HL-60/S4 treated with phorbol 12-myristate 13-acetate at 8.2 ng/mL for 4 days and 3 days (cell line): ENCODE results near the gene PSORS1C1.

ENCODE experiments used
- in situ Hi-C: fragments of 300-500 bp; cut with MboI; formaldehyde crosslinking; loops from 2 replicates; pipeline ENCODE4 v1.15.0; 2022; ENCODE audit warnings: low sequenced_read_pairs

PSORS1C1 gene

GRCh38 chr6:31122791-31123706, 8.4 kb downstream of the PSORS1C1 start:
- in situ Hi-C loops = no loop called here

- in situ Hi-C loops = no loop called here
Measured at GRCh38 chr6:31125162-31125561, 10.6 kb downstream of the PSORS1C1 start.

- in situ Hi-C loops = no loop called here
Measured at GRCh38 chr6:31125586-31126363, 11.2 kb downstream of the PSORS1C1 start.

GRCh38 chr6:31126396-31127175, 12.0 kb downstream of the PSORS1C1 start:
- in situ Hi-C loops = no loop called here

- in situ Hi-C loops = no loop called here
Measured at GRCh38 chr6:31128093-31128676, 13.6 kb downstream of the PSORS1C1 start.

DNA sequence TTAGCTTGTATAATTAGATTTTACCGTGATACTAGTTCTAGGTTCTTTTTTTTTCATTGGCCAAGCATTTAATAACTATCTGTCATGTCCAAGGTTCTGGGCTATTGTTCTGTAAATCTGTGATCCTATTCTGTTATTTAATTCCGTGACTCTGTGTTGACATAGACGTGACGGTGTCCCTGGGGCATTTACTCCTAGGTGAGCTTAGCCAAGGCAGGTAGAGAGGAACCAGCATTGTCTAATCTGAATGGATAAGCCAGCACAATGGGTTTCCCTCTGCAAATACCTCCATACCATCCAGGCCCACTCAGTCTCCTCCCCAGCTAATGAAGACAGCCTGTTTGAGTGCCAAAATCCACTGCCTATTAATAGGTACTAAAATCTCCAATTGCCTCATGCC, 14.5 kb downstream of the PSORS1C1 start:
- in situ Hi-C loops = no loop called here

DNA sequence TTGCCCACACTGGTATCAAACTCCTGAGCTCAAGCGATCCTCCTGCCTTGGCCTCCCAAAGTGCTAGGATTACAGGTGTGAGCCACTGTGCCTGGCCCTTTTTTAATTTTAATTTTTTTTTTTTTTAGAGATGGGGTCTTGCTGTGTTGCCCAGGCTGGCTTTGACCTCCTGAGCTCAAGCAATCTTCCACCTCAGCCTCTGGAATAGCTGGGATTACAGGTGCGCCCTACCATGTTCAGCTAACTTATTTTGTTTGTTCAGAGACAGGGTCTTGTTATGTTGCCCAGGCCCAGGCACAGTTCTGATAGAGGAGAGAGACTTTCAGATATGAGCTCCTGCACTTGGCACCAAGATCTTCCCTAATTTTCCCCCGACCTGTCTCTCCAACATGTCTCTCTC, 16.2 kb downstream of the PSORS1C1 start:
- in situ Hi-C loops = no loop called here

GRCh38 chr6:31131595-31131994, 17.0 kb downstream of the PSORS1C1 start:
- in situ Hi-C loops = no loop called here

DNA sequence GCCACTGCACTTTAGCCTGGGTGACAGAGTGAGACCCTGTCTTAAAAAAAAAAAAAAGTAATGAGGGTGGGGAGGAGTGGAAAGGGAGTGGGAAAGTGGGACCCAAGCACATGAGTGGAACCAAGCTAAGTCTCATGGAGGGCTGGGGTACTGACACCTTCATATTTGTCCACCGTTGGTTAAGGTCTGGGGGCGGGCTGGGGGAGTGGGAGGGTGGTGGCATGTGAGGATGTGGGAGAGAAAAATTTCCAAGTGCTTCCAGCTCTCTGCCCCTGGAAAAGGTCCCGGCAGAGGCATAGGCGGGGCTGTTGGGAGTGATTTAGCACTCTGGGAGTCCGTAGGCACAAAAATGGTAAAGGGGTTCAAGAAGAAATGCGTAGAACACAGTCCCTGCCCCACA, 18.2 kb downstream of the PSORS1C1 start:
- in situ Hi-C loops = no loop called here

DNA sequence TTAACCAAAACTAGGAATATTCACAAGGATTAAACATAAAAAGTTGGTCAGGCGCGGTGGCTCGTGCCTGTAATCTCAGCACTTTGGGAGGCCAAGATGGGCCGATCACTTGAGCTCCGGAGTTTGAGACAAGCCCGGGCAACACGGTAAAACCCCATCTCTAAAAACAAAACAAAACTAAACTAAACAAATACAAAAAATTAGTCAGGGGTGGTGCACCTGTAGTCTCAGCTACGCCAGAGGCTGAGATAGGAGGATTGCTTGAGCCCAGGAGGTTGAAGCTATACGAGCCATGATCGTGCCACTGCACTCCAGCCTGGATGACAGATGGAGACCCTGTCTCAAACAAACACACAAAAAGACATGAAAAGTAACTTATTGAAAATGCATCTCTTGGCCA, 21.1 kb downstream of the PSORS1C1 start:
- in situ Hi-C loops = no loop called here

DNA sequence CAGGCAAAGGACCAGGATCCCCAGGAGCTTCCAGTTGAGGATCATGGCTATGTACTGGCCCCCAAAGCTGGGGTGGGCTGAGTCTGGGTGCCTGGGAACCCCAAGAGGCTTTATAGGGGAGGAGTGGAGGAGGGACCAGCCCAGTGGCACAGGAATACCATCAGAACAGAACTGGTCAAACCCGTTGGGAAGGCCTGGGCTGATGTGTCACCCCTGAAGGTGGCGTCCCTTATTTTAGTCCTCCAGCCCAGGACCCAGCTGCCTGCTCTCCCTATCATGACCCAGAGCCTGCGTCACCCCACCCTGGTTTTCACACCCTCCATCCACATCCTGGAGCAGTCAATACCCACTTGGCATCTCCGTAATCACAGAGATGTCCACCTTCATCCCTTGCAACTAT, 24.4 kb downstream of the PSORS1C1 start, which contains the start of gene PSORS1C2:
Gene PSORS1C2, minus strand, starts transcription at position 85 of the 400 bp plus-strand sequence. Its CDS starts 40 bp downstream, at position 45.
- in situ Hi-C loops = no loop called here

DNA sequence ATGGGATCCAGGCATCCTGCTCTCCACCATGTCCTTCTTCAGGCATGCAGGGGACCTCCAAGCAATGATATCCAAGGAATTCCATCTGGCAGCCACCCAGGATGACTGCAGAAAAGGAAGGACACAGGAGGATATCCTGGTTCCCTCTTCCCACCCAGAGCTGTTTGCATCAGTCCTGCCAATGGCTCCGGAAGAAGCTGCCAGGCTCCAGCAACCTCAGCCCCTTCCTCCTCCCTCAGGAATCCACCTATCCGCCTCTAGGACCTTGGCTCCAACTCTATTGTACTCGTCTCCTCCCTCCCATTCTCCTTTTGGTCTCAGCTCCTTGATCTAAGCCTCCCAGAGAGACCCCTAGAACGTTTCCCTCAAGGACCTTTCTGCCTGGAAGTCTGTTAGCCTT, 25.0 kb downstream of the PSORS1C1 start:
- in situ Hi-C loops = no loop called here

DNA sequence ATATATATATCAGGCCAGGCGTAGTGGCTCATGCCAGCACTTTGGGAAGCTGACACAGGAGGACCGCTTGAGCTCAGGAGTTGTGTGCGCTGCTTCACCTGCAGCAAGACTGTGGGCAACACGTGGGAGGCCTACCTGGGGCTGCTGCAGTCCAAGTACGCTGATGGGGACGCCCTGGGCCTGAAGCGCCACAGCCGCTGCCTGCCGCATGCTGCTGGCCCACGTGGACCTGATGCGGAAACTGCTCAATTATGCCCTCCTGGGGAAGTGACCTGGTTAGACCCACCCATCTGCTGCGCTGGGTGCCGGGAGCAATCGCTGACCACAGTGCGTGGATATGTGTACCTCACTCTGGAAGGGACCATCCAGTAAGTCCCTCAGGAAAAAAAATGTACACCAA, 26.0 kb downstream of the PSORS1C1 start:
- in situ Hi-C loops = no loop called here

- in situ Hi-C loops = no loop called here
Measured at GRCh38 chr6:31142361-31142761, 27.8 kb downstream of the PSORS1C1 start.

GRCh38 chr6:31143148-31143547, 28.5 kb downstream of the PSORS1C1 start:
- in situ Hi-C loops = no loop called here

- in situ Hi-C loops = no loop called here
Measured at GRCh38 chr6:31144296-31144969, 29.8 kb downstream of the PSORS1C1 start.

GRCh38 chr6:31144970-31145340, 30.4 kb downstream of the PSORS1C1 start:
- in situ Hi-C loops = no loop called here

DNA sequence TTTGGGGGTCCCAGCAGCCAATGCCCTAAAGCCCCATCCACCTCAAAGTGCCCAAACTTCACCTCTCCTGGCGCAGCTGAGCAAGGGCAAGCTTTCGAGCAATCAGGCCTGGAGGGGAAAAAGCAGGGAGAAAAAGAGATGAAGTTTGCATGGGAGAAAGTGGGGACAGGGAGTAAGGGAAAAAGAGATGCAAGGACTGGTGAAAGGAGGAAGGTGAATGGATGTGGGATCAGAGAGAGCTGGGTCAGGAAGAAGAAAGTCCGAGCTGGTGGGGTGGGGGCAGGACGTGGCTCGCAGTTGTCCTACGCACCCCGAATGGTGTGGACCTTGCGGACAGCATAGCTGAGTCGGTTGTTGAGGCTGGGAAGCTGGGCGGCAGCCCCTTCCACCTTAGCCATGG, 30.8 kb downstream of the PSORS1C1 start:
- in situ Hi-C loops = no loop called here

- in situ Hi-C loops = no loop called here
Measured at GRCh38 chr6:31149827-31150447, 35.3 kb downstream of the PSORS1C1 start.

DNA sequence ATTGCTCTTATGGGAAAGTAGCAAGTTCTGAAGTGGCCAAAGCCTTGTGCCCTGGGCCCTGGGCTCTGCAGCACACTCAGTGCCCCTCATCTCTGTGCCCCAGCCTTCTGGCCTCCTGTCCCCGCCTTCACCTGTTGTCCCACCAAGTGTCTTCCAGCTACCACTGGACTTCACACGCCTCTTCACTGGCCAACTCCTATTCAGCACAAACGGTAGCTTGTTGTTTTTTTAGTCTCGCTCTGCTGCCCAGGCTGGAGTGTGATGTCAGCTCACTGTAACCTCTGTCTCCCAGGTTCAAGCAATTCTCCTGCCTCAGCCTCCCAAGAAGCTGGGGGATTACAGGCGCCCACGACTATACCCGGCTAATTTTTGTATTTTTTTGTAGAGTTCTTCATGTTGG, 38.2 kb downstream of the PSORS1C1 start:
- in situ Hi-C loops = no loop called here
